ENCODE results near the gene FRMD4A.

DNA sequence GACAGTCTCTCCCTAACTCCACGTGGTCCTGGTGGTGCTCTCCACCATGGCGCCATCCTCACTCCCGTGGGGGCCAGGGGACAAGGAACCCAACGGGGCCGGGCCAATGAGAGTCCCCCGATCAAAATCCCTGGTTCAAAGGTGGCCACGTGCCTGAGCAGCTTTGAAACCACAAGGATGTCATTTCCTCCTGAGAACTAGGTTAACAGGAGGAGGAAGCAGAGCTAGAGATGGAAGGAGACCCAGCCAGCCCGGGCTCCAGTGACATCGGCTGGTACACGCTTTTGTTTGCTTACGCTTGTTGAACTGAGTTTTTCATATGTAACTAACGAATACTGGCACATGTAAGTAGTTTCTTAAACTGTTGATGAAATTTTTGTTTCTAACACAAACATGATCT lies 682.3 kb downstream of the FRMD4A start:
- TF ChIP-seq, protein P1, sequence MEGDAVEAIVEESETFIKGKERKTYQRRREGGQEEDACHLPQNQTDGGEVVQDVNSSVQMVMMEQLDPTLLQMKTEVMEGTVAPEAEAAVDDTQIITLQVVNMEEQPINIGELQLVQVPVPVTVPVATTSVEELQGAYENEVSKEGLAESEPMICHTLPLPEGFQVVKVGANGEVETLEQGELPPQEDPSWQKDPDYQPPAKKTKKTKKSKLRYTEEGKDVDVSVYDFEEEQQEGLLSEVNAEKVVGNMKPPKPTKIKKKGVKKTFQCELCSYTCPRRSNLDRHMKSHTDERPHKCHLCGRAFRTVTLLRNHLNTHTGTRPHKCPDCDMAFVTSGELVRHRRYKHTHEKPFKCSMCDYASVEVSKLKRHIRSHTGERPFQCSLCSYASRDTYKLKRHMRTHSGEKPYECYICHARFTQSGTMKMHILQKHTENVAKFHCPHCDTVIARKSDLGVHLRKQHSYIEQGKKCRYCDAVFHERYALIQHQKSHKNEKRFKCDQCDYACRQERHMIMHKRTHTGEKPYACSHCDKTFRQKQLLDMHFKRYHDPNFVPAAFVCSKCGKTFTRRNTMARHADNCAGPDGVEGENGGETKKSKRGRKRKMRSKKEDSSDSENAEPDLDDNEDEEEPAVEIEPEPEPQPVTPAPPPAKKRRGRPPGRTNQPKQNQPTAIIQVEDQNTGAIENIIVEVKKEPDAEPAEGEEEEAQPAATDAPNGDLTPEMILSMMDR (IDR thresholded peaks at IDR 0.05): no peak
- TF ChIP-seq POLR2A (IDR thresholded peaks at IDR 0.05): no peak
- TF ChIP-seq POLR2AphosphoS5 (IDR thresholded peaks at IDR 0.05): no peak

Measured in stomach (tissue), 4 donors.